ENCODE results near the gene HNRNPA3.
"Not testable (repeated sequence)": the region's sequence is repeated elsewhere in the genome, so short reads cannot be mapped to it uniquely, and the experiment has no call there.

HNRNPA3 gene

GRCh38 chr2:177264693-177265587 lies 52.3 kb downstream of the HNRNPA3 start, which contains the start of gene NFE2L2:
Gene NFE2L2, minus strand, starts transcription at chr2:177264727. Its CDS starts 151 bp downstream, at chr2:177264576.
- Histone ChIP-seq H3K79me1 (ENCODE audit: low read depth, low read length) (no peaks in the 10 kb centered on the region), H3K14ac (ENCODE audit: low read length) (peak within 1 kb of the TSS; percentile 90), H2BK120ac (ENCODE audit: low read depth, low read length) (peak within 1 kb of the TSS; percentile 49), H2BK5ac (ENCODE audit: low read length) (peak within 1 kb of the TSS; percentile 93), H2BK15ac (ENCODE audit: low read length) (peak within 1 kb of the TSS; percentile 42), H3K36me3 (replicated peaks in 1 of 2; ENCODE audit: control insufficient read depth in 2 of 2, insufficient read depth in 2 of 2, low read length in 2 of 2) (no peaks in the 10 kb centered on the region), H3K23ac (ENCODE audit: low read depth, low read length, poor library complexity) (peak within 1 kb of the TSS; percentile 92), H3K18ac (ENCODE audit: low read length) (peak within 1 kb of the TSS; percentile 97), H2BK12ac (ENCODE audit: low read length) (no peak within 1 kb of the TSS), H3K9me3 (replicated peaks in 1 of 2; ENCODE audit: control insufficient read depth in 2 of 2, insufficient read depth in 1 of 2, low read depth in 1 of 2, low read length in 2 of 2) (peaks cover 0 to 2% of the 10 kb centered on the region in 2 donors), H3K27ac (replicated peaks; ENCODE audit: low read length) (peak within 1 kb of the TSS; percentile 91), H3K4me2 (ENCODE audit: insufficient read depth, low read length, poor library complexity, severe bottlenecking) (peak within 1 kb of the TSS; percentile 87), H2AFZ (ENCODE audit: low read length) (peak within 1 kb of the TSS; percentile 89), H2AK5ac (ENCODE audit: low read depth, low read length) (peak within 1 kb of the TSS; percentile 42), H4K91ac (ENCODE audit: low read depth, low read length, poor library complexity) (no peak within 1 kb of the TSS), H3K9ac (ENCODE audit: low read depth, low read length, poor library complexity) (peak within 1 kb of the TSS; percentile 96), H3K4me1 (ENCODE audit: control insufficient read depth in 2 of 2, insufficient read depth in 1 of 2, low read depth in 1 of 2, low read length in 2 of 2) (peaks cover 1 to 17% of the 10 kb centered on the region in 2 donors), H3K4me3 (ENCODE audit: low read length in 2 of 2) (peak within 1 kb of the TSS; percentile 68 to 99), H4K8ac (ENCODE audit: low read depth, low read length) (no peak within 1 kb of the TSS), H3K4ac (ENCODE audit: low read length) (peak within 1 kb of the TSS; percentile 60), H3K27me3 (ENCODE audit: control insufficient read depth in 3 of 3, insufficient read depth in 3 of 3, low read depth in 1 of 3, low read length in 3 of 3) (no peaks in the 10 kb centered on the region)
- WGBS, 2 donors (ENCODE audit: extremely low coverage in 2 of 2, insufficient read length in 2 of 2, insufficient replicate concordance in 1 of 2) = no CpG with 5 or more reads among the region's 66 CpGs
- DNase-seq (ENCODE audit: low spot score) = peak; percentile 79

- no peak overlapping the region for H3K27ac ChIP-seq (replicated peaks; ENCODE audit: low read length)
- H3K79me1 ChIP-seq (ENCODE audit: low read depth, low read length) = no peaks in the 10 kb centered on the region
- no peak overlapping the region for H3K23ac ChIP-seq (ENCODE audit: low read depth, low read length, poor library complexity)
- no peaks in the 10 kb centered on the region for H3K27me3 ChIP-seq (ENCODE audit: control insufficient read depth in 3 of 3, insufficient read depth in 3 of 3, low read depth in 1 of 3, low read length in 3 of 3)
- H4K8ac ChIP-seq (ENCODE audit: low read depth, low read length) = no peak overlapping the region
- no peak overlapping the region for H3K18ac ChIP-seq (ENCODE audit: low read length)
- no peaks in the 10 kb centered on the region for H3K9me3 ChIP-seq (replicated peaks in 1 of 2; ENCODE audit: control insufficient read depth in 2 of 2, insufficient read depth in 1 of 2, low read depth in 1 of 2, low read length in 2 of 2)
- H2BK120ac ChIP-seq (ENCODE audit: low read depth, low read length) = no peak overlapping the region
- no peak overlapping the region for H2BK5ac ChIP-seq (ENCODE audit: low read length)
- no peak overlapping the region for H3K9ac ChIP-seq (ENCODE audit: low read depth, low read length, poor library complexity)
- DNase-seq (ENCODE audit: low spot score) = no peak
- H3K4ac ChIP-seq (ENCODE audit: low read length) = no peak overlapping the region
- H2AK5ac ChIP-seq (ENCODE audit: low read depth, low read length) = no peak overlapping the region
- no peak overlapping the region for H3K4me2 ChIP-seq (ENCODE audit: insufficient read depth, low read length, poor library complexity, severe bottlenecking)
- H3K14ac ChIP-seq (ENCODE audit: low read length) = no peak overlapping the region
- no peak overlapping the region for H4K91ac ChIP-seq (ENCODE audit: low read depth, low read length, poor library complexity)
- no CpG with 5 or more reads among the region's 4 CpGs for WGBS, 2 donors (ENCODE audit: extremely low coverage in 2 of 2, insufficient read length in 2 of 2, insufficient replicate concordance in 1 of 2)
- no peak overlapping the region for H2BK15ac ChIP-seq (ENCODE audit: low read length)
- H2BK12ac ChIP-seq (ENCODE audit: low read length) = no peak overlapping the region
- peaks cover 1 to 17% of the 10 kb centered on the region in 2 donors for H3K4me1 ChIP-seq (ENCODE audit: control insufficient read depth in 2 of 2, insufficient read depth in 1 of 2, low read depth in 1 of 2, low read length in 2 of 2)
- peak overlapping the region in 1 of 2 donors; percentile 68 for H3K4me3 ChIP-seq (ENCODE audit: low read length in 2 of 2)
- no peaks in the 10 kb centered on the region for H3K36me3 ChIP-seq (replicated peaks in 1 of 2; ENCODE audit: control insufficient read depth in 2 of 2, insufficient read depth in 2 of 2, low read length in 2 of 2)
- H2AFZ ChIP-seq (ENCODE audit: low read length) = peak overlapping the region; percentile 89
Observed at GRCh38 chr2:177265824-177266817, 53.5 kb downstream of the HNRNPA3 start.

- H3K9me3 ChIP-seq (replicated peaks in 1 of 2; ENCODE audit: control insufficient read depth in 2 of 2, insufficient read depth in 1 of 2, low read depth in 1 of 2, low read length in 2 of 2); H3K27me3 ChIP-seq (ENCODE audit: control insufficient read depth in 3 of 3, insufficient read depth in 3 of 3, low read depth in 1 of 3, low read length in 3 of 3); H2AK5ac ChIP-seq (ENCODE audit: low read depth, low read length); H2BK5ac ChIP-seq (ENCODE audit: low read length); H4K8ac ChIP-seq (ENCODE audit: low read depth, low read length); H3K4ac ChIP-seq (ENCODE audit: low read length); H2BK15ac ChIP-seq (ENCODE audit: low read length); H3K79me1 ChIP-seq (ENCODE audit: low read depth, low read length); H3K4me2 ChIP-seq (ENCODE audit: insufficient read depth, low read length, poor library complexity, severe bottlenecking); H2BK12ac ChIP-seq (ENCODE audit: low read length); H3K23ac ChIP-seq (ENCODE audit: low read depth, low read length, poor library complexity); DNase-seq (ENCODE audit: low spot score); H3K14ac ChIP-seq (ENCODE audit: low read length); H3K4me3 ChIP-seq (ENCODE audit: low read length in 2 of 2); H3K18ac ChIP-seq (ENCODE audit: low read length); H2BK120ac ChIP-seq (ENCODE audit: low read depth, low read length); H3K27ac ChIP-seq (replicated peaks; ENCODE audit: low read length); H4K91ac ChIP-seq (ENCODE audit: low read depth, low read length, poor library complexity); H3K36me3 ChIP-seq (replicated peaks in 1 of 2; ENCODE audit: control insufficient read depth in 2 of 2, insufficient read depth in 2 of 2, low read length in 2 of 2); H2AFZ ChIP-seq (ENCODE audit: low read length); H3K9ac ChIP-seq (ENCODE audit: low read depth, low read length, poor library complexity): not testable (repeated sequence)
- peaks cover 1 to 13% of the 10 kb centered on the region in 2 donors for H3K4me1 ChIP-seq (ENCODE audit: control insufficient read depth in 2 of 2, insufficient read depth in 1 of 2, low read depth in 1 of 2, low read length in 2 of 2)
- WGBS, 2 donors (ENCODE audit: extremely low coverage in 2 of 2, insufficient read length in 2 of 2, insufficient replicate concordance in 1 of 2) = no CpG with 5 or more reads among the region's 8 CpGs
Observed at GRCh38 chr2:177266955-177267354, 54.4 kb downstream of the HNRNPA3 start.

All from neuronal stem cell (in vitro differentiated cells).